Measurements from ENCODE around the gene AFAP1L2.

Gene AFAP1L2, protein sequence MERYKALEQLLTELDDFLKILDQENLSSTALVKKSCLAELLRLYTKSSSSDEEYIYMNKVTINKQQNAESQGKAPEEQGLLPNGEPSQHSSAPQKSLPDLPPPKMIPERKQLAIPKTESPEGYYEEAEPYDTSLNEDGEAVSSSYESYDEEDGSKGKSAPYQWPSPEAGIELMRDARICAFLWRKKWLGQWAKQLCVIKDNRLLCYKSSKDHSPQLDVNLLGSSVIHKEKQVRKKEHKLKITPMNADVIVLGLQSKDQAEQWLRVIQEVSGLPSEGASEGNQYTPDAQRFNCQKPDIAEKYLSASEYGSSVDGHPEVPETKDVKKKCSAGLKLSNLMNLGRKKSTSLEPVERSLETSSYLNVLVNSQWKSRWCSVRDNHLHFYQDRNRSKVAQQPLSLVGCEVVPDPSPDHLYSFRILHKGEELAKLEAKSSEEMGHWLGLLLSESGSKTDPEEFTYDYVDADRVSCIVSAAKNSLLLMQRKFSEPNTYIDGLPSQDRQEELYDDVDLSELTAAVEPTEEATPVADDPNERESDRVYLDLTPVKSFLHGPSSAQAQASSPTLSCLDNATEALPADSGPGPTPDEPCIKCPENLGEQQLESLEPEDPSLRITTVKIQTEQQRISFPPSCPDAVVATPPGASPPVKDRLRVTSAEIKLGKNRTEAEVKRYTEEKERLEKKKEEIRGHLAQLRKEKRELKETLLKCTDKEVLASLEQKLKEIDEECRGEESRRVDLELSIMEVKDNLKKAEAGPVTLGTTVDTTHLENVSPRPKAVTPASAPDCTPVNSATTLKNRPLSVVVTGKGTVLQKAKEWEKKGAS

GRCh38 chr10:114404171-114405010 lies at the start of gene AFAP1L2:
Gene AFAP1L2 (minus strand): TSS chr10:114404502. CDS start chr10:114404455, 47 bp downstream.
- DNase-seq (ENCODE audit: low spot score) = no peak

DNA sequence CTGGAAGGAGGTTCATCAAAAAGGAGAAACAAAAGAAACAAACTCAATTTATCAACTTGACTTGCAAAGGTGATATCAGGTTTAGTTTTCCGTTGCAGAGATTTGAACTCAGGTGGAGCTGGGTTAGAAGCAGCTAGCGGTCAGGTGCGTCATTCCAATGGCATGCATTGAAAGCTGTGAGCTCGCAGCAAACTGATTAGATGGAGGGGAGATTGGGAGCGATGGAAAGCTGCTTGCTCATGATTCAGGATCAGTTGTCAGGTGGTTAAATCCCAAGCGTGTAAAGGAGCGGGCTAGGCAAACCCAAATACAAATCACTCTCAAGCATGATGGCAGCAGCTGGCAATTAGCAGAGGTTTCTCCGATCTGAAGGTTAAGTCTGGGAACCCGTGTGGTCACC lies 49.3 kb upstream of the AFAP1L2 start:
- DNase-seq (ENCODE audit: low spot score) = no peak

- DNase-seq (ENCODE audit: low spot score) = no peak
Observed at GRCh38 chr10:114448897-114449296, 44.6 kb upstream of the AFAP1L2 start.

- no peak for DNase-seq (ENCODE audit: low spot score)
Observed at GRCh38 chr10:114445332-114445731, 41.0 kb upstream of the AFAP1L2 start.

DNA sequence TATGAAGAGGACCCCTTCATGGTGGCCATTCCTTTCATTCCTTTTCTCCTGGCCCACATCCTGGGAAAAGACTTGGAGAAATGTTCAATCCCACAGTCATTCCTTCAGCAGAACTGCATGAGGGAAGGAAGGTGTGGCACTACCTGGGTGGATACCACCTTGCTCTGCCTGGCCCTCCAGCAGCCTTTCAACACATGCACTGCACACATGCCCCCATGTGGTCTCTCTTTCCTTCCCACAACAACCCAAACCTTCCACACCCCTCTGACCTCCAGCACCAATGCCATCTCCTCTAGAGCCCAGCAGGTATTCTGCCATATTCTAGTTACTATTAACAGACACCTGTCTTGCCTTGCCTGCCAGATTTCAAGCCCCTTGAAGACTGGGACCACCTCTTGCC lies 40.5 kb upstream of the AFAP1L2 start:
- no peak for DNase-seq (ENCODE audit: low spot score)

DNA sequence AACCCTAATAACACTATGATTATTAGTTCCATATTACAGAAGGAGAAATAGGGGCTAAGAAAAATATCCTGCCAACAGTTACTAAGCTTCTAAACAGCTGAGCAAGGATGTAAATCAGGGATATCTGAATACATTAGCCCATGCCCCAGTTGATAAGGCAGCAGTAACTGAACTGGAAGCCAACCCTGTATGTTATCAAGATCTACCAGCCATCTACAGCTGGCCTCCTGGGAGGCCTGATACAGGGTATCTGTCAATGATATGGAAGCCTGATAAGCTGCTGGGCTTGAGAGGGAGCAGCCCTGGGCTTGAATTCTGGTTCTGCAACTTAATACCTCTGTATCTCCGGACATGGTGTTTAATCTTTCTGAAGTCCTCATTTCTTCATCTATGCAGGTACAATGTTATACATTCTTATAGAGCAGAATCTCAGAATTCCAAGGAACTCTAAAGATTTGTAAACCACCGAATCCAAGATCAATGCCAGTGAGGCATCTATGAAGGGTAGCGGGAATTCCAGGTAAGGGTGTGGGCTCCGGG lies 37.9 kb upstream of the AFAP1L2 start:
- no peak for DNase-seq (ENCODE audit: low spot score)

DNA sequence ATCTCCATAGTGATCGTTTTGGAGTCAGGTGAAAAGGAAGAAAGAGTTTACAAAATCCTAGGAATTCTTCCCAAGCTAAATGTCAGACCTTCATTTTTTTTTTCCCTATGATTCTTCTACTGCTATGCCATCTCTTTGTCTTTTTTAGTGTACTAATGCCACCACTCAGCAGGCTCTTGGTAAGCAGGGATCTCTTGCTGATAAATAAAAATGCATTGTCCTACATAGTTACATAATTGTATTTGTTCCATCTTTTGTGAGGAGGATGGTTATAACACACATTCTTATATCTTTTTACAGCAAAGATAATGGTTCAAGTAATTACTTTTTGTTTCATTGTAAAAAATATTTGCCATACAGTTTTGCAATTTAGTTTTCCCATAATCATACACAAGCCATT lies 36.8 kb upstream of the AFAP1L2 start:
- no peak for DNase-seq (ENCODE audit: low spot score)

GRCh38 chr10:114437473-114438292 lies 33.4 kb upstream of the AFAP1L2 start:
- no peak for DNase-seq (ENCODE audit: low spot score)

DNA sequence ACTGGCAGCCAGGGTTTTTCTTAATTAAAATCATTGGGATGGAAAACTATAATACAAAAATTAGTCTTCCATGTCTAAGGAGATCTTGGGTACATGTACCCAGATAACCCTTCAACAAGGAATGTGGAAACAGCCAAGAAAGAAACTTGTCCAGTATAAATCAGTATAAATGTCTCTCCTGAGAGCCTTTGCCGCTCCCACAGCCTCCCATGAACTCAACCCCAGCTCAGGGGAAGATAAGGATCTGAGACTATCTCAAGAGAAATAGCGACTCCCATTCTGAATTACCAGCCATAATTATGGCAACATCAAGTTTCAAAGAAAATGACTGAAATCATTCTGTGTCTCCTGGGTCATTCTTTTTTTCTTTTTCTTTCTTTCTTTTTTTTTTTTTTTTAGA lies 32.6 kb upstream of the AFAP1L2 start:
- no peak for DNase-seq (ENCODE audit: low spot score)

- DNase-seq (ENCODE audit: low spot score) = no peak
Observed at GRCh38 chr10:114432566-114433093, 28.3 kb upstream of the AFAP1L2 start.

DNA sequence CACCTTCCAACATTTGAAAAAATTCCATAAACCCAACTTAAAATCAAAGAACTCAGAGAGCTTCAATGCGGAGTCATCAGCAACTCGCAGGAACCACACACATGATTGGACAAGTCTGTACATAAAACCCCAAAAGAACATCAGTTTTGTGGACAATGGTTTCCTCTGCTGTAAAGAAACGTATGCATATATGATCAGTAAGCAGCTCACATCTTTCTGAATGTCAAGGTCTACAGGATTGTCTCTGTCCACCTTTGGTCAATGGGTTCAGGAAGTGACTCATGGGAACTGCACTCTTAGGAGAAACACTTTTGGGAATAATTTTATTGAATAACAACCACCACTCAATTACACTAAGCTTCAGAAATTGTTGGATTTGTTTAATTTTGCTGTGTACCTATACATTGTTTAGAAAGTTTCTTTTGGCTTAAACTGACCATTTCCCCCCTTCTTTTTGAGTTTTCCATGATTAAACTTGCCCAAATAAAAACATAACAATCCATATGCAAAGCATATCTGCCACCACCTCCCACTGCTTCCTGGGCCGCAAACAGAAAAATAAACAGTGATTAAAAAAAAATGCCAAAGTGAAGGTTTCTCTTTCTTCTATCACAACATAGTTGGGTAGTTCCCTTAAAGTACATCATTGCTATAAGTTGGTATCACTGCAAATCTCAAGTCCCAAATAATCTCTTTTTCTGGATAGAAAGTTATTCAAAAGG lies 27.3 kb upstream of the AFAP1L2 start:
- no peak for DNase-seq (ENCODE audit: low spot score)

- no peak for DNase-seq (ENCODE audit: low spot score)
Observed at GRCh38 chr10:114430688-114431413, 26.5 kb upstream of the AFAP1L2 start.

DNA sequence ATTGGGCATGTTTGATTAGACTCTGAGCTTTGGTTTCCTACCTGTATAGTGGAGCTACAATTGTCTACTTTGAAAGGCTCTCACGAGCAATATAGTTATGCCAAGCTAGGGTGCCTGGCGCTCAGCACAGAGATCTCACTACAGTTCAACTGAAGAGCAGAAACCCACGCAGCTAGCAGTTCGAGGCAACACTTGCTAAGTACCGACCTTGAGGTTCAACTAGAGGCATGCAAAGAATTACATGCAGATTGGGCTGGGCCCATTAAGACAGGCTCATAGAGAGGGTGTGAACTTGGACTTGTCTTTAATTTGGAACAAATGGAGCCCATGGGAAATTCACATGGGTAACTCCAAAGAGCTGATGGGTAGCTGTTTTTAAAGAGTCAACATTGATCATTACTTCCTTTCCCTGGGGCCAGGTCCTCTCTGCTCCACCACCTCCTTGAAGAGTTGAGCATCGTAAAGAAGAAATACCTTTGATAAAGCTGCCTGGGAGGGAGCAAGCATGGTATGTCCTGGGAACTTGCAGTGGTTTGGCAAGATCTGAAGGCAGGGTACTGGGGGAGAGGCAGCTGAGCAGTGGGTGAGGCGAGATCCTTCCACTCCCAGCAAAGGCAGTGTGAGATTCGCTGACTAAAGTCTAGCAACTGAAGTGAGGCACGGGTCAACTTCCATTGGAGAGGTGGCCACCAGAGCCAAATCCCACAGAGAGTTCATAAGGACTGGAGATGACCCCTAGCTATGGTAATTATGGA lies 25.5 kb upstream of the AFAP1L2 start:
- DNase-seq (ENCODE audit: low spot score) = no peak

DNA sequence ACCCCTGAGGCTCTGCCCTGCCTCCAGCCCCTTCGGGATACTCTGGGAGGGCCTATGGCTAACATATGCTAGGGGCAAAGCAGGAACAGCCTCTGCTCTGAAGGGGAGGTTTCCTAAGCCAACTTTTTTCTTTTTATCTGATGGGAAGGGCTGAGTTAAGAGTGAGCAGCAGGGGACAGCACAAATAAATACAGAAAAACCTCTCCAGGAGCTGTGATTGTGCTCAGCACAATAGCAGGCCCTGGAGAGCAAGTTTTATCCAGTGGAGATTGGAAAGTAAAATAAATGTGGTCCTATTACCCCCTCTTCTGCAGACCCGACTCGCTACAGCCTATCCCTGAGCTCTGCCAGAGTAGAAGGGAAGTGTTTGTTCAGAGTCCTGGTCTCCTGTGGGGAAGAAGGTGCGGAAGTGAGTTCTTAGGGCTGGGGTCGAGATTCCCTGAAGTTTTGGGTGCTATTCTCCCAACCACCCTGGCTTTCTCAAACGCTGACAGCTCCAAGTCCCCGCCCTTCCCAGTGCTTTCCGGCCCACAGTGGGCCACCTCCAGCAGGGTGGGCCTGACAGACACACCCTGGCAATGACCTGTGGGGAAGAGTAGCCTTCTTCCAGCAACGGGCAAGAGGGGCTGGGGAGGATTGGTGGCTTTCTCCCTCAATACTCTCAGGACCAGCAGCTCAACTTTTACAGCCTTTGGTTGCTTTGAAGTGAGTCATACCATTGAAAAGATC lies 23.0 kb upstream of the AFAP1L2 start:
- no peak for DNase-seq (ENCODE audit: low spot score)

- no peak for DNase-seq (ENCODE audit: low spot score)
Observed at GRCh38 chr10:114426476-114426875, 22.2 kb upstream of the AFAP1L2 start.

DNA sequence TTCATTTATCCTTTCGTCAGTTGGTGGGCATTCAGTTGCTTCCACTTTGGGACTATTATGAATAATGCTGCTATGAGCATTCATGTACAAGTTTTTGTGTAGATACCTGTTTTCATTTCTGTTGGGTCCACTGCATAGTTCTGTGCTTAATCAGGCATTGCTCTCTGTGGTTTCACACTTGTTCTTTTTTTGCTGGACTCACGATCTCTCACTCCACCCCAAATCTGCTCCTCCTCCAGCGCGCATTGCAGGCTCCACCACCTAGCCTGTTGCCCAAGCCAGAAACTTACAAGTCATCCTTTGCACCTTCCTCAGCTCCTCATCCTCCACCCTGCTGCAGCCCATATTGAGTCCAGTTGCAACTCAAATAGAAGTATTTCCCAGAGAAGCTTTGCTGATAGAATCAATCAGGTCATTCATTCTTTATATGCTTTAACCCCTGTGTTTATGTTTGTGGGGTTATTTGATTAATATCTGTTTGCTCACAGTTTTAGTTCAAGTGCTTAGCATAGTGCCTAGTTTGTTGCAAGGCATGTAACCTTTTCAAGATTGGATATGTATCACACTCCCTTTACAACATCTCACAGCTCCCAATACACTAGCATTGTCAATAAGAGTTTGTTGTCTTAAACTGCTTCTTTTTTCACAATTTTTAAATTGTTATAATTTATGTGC lies 16.6 kb upstream of the AFAP1L2 start:
- no peak for DNase-seq (ENCODE audit: low spot score)

GRCh38 chr10:114418109-114418508 lies 13.8 kb upstream of the AFAP1L2 start:
- no peak for DNase-seq (ENCODE audit: low spot score)

Data from putamen (tissue), 1 donor.